A549 (cell line): ENCODE results near the gene UBL7. TPM values are rescaled to one million over a fixed set of nuclear protein-coding genes. Genes with fewer than 3 reads are reported as not detected.

ENCODE experiments used
- ATAC-seq, 2 experiments: fragments of 200-7000 bp in 1 of 2; fragments of >200 bp in 1 of 2; cut with Nextera tagmentation in 1 of 2; cut with Tn5 transposase in 1 of 2; 3 replicates each; pipeline versions ENCODE4 v1.8.0 to v1.9.1; 2018 to 2020; ENCODE audit warnings: mild to moderate bottlenecking in 1 of 2, moderate library complexity in 1 of 2
- CTCF ChIA-PET: fragments of 300-600 bp; sonication (Branson Sonifier 250); formaldehyde crosslinking; extraction: SDS; loops from one replicate; lab custom pipeline; 2021; ENCODE audit warnings: antibody characterized with exemption, inconsistent platforms; lab: Yijun Ruan, JAX
- POLR2A ChIA-PET: fragments of 350-600 bp; formaldehyde crosslinking; extraction: SDS; loops from one replicate; lab custom pipeline; 2021; ENCODE audit warnings: antibody characterized with exemption, inconsistent platforms; lab: Yijun Ruan, JAX
- DNase-seq, 2 experiments: peaks; one replicate each; pipeline versions ENCODE4 v3.0.0 to v3.0.0-alpha.2; 2011 to 2016; ENCODE audit warnings: low read depth in 1 of 2, low spot score in 1 of 2
- FAIRE-seq: peaks from 2 replicates; lab custom pipeline; 2011; peaks lifted over from hg19 to GRCh38; lab: Jason Lieb, UNC
- H3K27ac ChIP-seq, 2 experiments: fragments of >200 bp; sonication (Bioruptor Twin); formaldehyde crosslinking; 3 replicates each; pipeline ENCODE4 v1.5.1; 2016 to 2017
- H3K4me1 ChIP-seq: fragments of >200 bp; sonication (Bioruptor Twin); formaldehyde crosslinking; 3 replicates; pipeline ENCODE4 v1.6.1; 2016
- H3K4me2 ChIP-seq: fragments of >200 bp; sonication (Bioruptor Twin); formaldehyde crosslinking; 3 replicates; pipeline ENCODE4 v1.6.1; 2016
- H3K4me3 ChIP-seq: fragments of >200 bp; sonication (Bioruptor Twin); formaldehyde crosslinking; 3 replicates; pipeline ENCODE4 v1.5.1; 2016
- H3K9me3 ChIP-seq: fragments of >200 bp; sonication (Bioruptor Twin); formaldehyde crosslinking; 3 replicates; pipeline ENCODE4 v1.6.1; 2016
- CEBPB ChIP-seq, 2 experiments: fragments of >200 bp in 1 of 2; sonication (Bioruptor Twin) in 1 of 2; formaldehyde crosslinking in 1 of 2; IDR thresholded peaks; 2 replicates each; pipeline ENCODE4 v1.6.1; 2012 to 2016
- EHMT2 ChIP-seq: fragments of 200-600 bp; sonication (generic); IDR thresholded peaks from 2 replicates; pipeline ENCODE4 v1.6.1; 2016; ENCODE audit warnings: antibody characterized with exemption, low read depth, mild to moderate bottlenecking, moderate library complexity
- FOXS1 ChIP-seq: fragments of 250-450 bp; sonication (Bioruptor Pico); IDR thresholded peaks from 2 replicates; pipeline ENCODE4 v1.5.0; 2020; ENCODE audit warnings: mild to moderate bottlenecking, moderate library complexity
- GATA3 ChIP-seq: IDR thresholded peaks from 2 replicates; pipeline ENCODE4 v1.6.1; 2012; ENCODE audit warnings: borderline replicate concordance
- HEYL ChIP-seq: fragments of 250-450 bp; sonication (Bioruptor Pico); IDR thresholded peaks from 2 replicates; pipeline ENCODE4 v1.8.0; 2021; ENCODE audit warnings: mild to moderate bottlenecking, moderate library complexity
- KDM1A ChIP-seq: fragments of 200-600 bp; sonication (generic); IDR thresholded peaks from 2 replicates; pipeline ENCODE4 v1.6.1; 2016; ENCODE audit warnings: low read depth, mild to moderate bottlenecking
- MAFK ChIP-seq: fragments of 450-650 bp; IDR thresholded peaks from 2 replicates; pipeline ENCODE4 v1.6.1; 2014; ENCODE audit not compliant: partially characterized antibody
- MAZ ChIP-seq: fragments of 150-350 bp; IDR thresholded peaks from 2 replicates; pipeline ENCODE4 v1.6.1; 2014; ENCODE audit warnings: antibody characterized with exemption, low read depth, low read length, borderline replicate concordance
- MYC ChIP-seq: IDR thresholded peaks from 2 replicates; pipeline ENCODE4 v1.6.1; 2012; ENCODE audit warnings: mild to moderate bottlenecking, inconsistent platforms, low read length, improper control_type of control experiment, borderline replicate concordance
- NFE2L2 ChIP-seq: fragments of 150-350 bp; conservative IDR thresholded peaks from 2 replicates; pipeline ENCODE4 v1.6.1; 2014; ENCODE audit warnings: low read length
- POLR2A ChIP-seq: IDR thresholded peaks from 2 replicates; pipeline ENCODE4 v1.6.1; 2012; ENCODE audit warnings: mild to moderate bottlenecking, low read length
- POLR2AphosphoS2 ChIP-seq: conservative IDR thresholded peaks from 2 replicates; pipeline ENCODE4 v1.6.1; 2012; ENCODE audit warnings: low read length, improper control_type of control experiment, inconsistent platforms
- RAD21 ChIP-seq, 2 experiments: fragments of >200 bp in 1 of 2; sonication (Bioruptor Twin) in 1 of 2; formaldehyde crosslinking in 1 of 2; IDR thresholded peaks in 1 of 2; conservative IDR thresholded peaks in 1 of 2; 2 replicates in 1 of 2; 3 replicates in 1 of 2; pipeline ENCODE4 v1.6.1; 2012 to 2018; ENCODE audit warnings: inconsistent platforms in 1 of 2
- RCOR1 ChIP-seq: fragments of 150-350 bp; IDR thresholded peaks from 2 replicates; pipeline ENCODE4 v1.6.1; 2014; ENCODE audit warnings: antibody characterized with exemption, low read length, low read depth
- RNF2 ChIP-seq: fragments of 200-600 bp; sonication (generic); IDR thresholded peaks from 2 replicates; pipeline ENCODE4 v1.6.1; 2016; ENCODE audit warnings: low read depth, mild to moderate bottlenecking, antibody characterized with exemption, moderate library complexity, borderline replicate concordance
- SREBF2 ChIP-seq: fragments of 450-650 bp; IDR thresholded peaks from 2 replicates; pipeline ENCODE4 v1.6.1; 2014; ENCODE audit warnings: mild to moderate bottlenecking, moderate library complexity
- TFCP2L1 ChIP-seq: fragments of 250-450 bp; sonication (Bioruptor Pico); IDR thresholded peaks from 2 replicates; pipeline ENCODE4 v1.5.0; 2021; ENCODE audit warnings: mild to moderate bottlenecking
- TP53 ChIP-seq: fragments of 250-450 bp; sonication (Bioruptor Pico); IDR thresholded peaks from 2 replicates; pipeline ENCODE4 v1.5.0; 2021; ENCODE audit warnings: mild to moderate bottlenecking, moderate library complexity
- ZC3H11A ChIP-seq: fragments of 450-650 bp; IDR thresholded peaks from 2 replicates; pipeline ENCODE4 v1.6.1; 2014; ENCODE audit warnings: antibody characterized with exemption, mild to moderate bottlenecking
- ZNF302 ChIP-seq: fragments of 250-450 bp; sonication (Bioruptor Pico); IDR thresholded peaks from 2 replicates; pipeline ENCODE4 v1.9.0; 2021; ENCODE audit warnings: inconsistent platforms, mild to moderate bottlenecking, moderate library complexity
- ZSCAN20 ChIP-seq: fragments of 250-450 bp; sonication (Bioruptor Pico); IDR thresholded peaks from 2 replicates; pipeline ENCODE4 v1.8.0; 2022; ENCODE audit warnings: mild to moderate bottlenecking, moderate library complexity
- WGBS: methylation state at CpG from one replicate; pipeline ENCODE4 v1.1.6; 2017; ENCODE audit errors: missing lambda C conversion rate; 5-methylcytosine and 5-hydroxymethylcytosine counted together
- polyA plus RNA-seq, 4 experiments: library from polyadenylated mRNA; depleted of rRNA in 3 of 4; stranded (reverse); fragments of >200 nt; fragmentation: RNase III in 1 of 4; extraction: RNeasy Plus Mini Kit Qiagen cat#74134 plus additional on column Dnase treatment in 1 of 4; gene quantifications; 2 replicates in 3 of 4; 3 replicates in 1 of 4; pipeline ENCODE4 v1.2.3, GENCODE V29; 2011 to 2017
- TF ChIP-seq, protein P1 (sequence below): fragments of 200-600 bp; sonication (generic); IDR thresholded peaks from 2 replicates; pipeline ENCODE4 v1.6.1; 2016; ENCODE audit warnings: antibody characterized with exemption, mild to moderate bottlenecking, moderate library complexity
- TF ChIP-seq, protein P2 (sequence below): IDR thresholded peaks from 2 replicates; pipeline ENCODE4 v1.6.1; 2012
- TF ChIP-seq, protein P3 (sequence below): IDR thresholded peaks from 2 replicates; pipeline ENCODE4 v1.6.1; 2012; ENCODE audit warnings: low read depth, borderline replicate concordance
- TF ChIP-seq, protein P4 (sequence below): fragments of 150-350 bp; IDR thresholded peaks from 2 replicates; pipeline ENCODE4 v1.6.1; 2014; ENCODE audit warnings: low read depth, mild to moderate bottlenecking, low read length
- TF ChIP-seq, protein P5 (sequence below): fragments of >200 bp; sonication (Bioruptor Twin); formaldehyde crosslinking; IDR thresholded peaks from 3 replicates; pipeline ENCODE4 v1.6.1; 2016

UBL7 gene
- polyA plus RNA-seq, 2 of the 4 experiments (the other 2 are of a cell fraction), result 32.6 to 48.5 TPM

DNA sequence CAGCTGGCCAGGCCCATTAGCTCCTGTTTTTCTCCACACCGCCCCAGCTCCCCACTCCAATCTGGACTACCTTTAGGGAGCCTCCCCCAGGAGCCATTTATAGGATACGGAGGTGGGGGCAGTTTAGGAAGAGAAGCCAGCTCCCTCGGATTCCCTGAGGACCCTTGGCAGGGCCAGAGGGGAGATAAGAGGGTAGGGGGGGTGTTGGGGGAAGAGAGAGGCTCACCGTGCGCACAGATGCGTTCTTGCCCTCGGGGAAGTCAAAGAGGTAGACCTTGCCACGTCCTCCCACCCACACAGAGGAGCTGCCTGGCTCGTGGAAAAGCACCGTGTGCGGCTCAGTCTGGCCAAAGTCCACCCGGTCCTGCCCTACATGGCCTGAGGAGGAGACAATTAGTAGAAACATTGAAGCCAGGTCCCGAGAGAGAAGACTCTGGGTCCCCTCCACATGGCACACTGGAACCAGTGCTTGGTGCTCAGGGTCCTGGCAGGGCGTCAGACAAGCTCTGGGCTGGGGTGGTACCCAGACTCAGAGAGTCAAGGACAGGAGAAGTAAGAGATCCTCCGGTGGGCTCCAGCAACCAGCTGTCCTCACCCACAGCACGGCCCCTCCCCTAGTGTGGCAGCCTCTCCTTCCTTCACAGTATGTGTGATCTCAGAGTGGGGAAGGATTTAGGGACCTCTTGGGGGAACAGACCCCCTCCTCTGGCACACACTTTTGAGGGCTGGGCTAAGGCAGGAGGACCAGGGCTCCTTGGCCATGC, 42.2 kb downstream of the UBL7 start:
- WGBS, result 70% methylated on average over 13 of the region's 16 CpGs
- FAIRE-seq (no peak), ATAC-seq (no peak), DNase-seq (no peak)
- Histone ChIP-seq H3K9me3 (no peaks in the 10 kb centered on the region), H3K27ac (no peak overlapping the region), H3K4me1 (peaks cover 24% of the 10 kb centered on the region), H3K4me2 (no peak overlapping the region), H3K4me3 (no peak overlapping the region)
- ChIA-PET CTCF (interaction anchor here (2.8 to 36.0 kb wide), 2 partner anchors 20 to 41 kb away, joined by 14 to 681 read pairs; partner anchors contain the start of gene CYP11A1), POLR2A (no interaction called here)
- TF ChIP-seq, protein P1, sequence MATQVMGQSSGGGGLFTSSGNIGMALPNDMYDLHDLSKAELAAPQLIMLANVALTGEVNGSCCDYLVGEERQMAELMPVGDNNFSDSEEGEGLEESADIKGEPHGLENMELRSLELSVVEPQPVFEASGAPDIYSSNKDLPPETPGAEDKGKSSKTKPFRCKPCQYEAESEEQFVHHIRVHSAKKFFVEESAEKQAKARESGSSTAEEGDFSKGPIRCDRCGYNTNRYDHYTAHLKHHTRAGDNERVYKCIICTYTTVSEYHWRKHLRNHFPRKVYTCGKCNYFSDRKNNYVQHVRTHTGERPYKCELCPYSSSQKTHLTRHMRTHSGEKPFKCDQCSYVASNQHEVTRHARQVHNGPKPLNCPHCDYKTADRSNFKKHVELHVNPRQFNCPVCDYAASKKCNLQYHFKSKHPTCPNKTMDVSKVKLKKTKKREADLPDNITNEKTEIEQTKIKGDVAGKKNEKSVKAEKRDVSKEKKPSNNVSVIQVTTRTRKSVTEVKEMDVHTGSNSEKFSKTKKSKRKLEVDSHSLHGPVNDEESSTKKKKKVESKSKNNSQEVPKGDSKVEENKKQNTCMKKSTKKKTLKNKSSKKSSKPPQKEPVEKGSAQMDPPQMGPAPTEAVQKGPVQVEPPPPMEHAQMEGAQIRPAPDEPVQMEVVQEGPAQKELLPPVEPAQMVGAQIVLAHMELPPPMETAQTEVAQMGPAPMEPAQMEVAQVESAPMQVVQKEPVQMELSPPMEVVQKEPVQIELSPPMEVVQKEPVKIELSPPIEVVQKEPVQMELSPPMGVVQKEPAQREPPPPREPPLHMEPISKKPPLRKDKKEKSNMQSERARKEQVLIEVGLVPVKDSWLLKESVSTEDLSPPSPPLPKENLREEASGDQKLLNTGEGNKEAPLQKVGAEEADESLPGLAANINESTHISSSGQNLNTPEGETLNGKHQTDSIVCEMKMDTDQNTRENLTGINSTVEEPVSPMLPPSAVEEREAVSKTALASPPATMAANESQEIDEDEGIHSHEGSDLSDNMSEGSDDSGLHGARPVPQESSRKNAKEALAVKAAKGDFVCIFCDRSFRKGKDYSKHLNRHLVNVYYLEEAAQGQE, result no peak
- TF ChIP-seq MAZ, result no peak
- TF ChIP-seq POLR2AphosphoS2, result no peak
- TF ChIP-seq TFCP2L1, result no peak
- TF ChIP-seq CEBPB (IDR thresholded peaks at IDR 0.05), result no peak
- no peak for TF ChIP-seq MYC
- TF ChIP-seq RAD21 (conservative IDR thresholded peaks at IDR 0.05 in 1 of 2, IDR thresholded peaks at IDR 0.05 in 1 of 2), result no peak
- no peak for TF ChIP-seq TP53 (CRISPR knock-in tag)

DNA sequence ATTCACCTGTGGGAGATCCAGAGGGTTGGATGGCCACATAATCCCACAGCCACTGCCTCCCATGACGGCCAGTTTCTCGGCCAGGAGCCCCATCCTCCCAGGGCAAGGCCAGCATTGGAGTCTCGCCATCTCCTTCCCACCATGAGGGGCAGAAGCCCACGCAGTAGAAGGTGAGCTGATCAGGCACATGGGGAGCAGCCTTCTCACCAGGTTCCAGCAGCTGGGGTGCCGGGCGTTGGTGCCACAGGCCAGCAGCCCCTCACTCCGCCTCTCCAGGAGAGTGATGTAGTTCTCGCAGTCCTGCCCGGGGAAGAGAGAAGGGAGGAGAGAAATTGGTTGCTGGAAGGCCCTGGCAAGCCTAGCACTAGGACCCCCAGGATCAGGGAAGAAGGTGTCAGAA, 43.3 kb downstream of the UBL7 start:
- TF ChIP-seq RNF2, result no peak
- no peak for TF ChIP-seq MAFK
- TF ChIP-seq, protein P2, sequence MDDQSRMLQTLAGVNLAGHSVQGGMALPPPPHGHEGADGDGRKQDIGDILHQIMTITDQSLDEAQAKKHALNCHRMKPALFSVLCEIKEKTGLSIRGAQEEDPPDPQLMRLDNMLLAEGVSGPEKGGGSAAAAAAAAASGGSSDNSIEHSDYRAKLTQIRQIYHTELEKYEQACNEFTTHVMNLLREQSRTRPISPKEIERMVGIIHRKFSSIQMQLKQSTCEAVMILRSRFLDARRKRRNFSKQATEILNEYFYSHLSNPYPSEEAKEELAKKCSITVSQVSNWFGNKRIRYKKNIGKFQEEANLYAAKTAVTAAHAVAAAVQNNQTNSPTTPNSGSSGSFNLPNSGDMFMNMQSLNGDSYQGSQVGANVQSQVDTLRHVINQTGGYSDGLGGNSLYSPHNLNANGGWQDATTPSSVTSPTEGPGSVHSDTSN, result no peak
- TF ChIP-seq GATA3, result no peak
- no peak for TF ChIP-seq ZSCAN20 (CRISPR knock-in tag)
- TF ChIP-seq SREBF2, result no peak
- TF ChIP-seq, protein P3, sequence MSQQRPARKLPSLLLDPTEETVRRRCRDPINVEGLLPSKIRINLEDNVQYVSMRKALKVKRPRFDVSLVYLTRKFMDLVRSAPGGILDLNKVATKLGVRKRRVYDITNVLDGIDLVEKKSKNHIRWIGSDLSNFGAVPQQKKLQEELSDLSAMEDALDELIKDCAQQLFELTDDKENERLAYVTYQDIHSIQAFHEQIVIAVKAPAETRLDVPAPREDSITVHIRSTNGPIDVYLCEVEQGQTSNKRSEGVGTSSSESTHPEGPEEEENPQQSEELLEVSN, result no peak
- no peak for TF ChIP-seq ZC3H11A
- no peak for TF ChIP-seq HEYL (CRISPR knock-in tag)
- TF ChIP-seq RCOR1, result no peak
- TF ChIP-seq KDM1A, result no peak
- TF ChIP-seq NFE2L2, result no peak
- TF ChIP-seq FOXS1 (CRISPR knock-in tag), result no peak
- no peak for TF ChIP-seq EHMT2
- no peak for TF ChIP-seq ZNF302 (CRISPR knock-in tag)
- TF ChIP-seq, protein P4, sequence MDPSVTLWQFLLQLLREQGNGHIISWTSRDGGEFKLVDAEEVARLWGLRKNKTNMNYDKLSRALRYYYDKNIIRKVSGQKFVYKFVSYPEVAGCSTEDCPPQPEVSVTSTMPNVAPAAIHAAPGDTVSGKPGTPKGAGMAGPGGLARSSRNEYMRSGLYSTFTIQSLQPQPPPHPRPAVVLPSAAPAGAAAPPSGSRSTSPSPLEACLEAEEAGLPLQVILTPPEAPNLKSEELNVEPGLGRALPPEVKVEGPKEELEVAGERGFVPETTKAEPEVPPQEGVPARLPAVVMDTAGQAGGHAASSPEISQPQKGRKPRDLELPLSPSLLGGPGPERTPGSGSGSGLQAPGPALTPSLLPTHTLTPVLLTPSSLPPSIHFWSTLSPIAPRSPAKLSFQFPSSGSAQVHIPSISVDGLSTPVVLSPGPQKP, result no peak
- TF ChIP-seq MYC, result no peak
- TF ChIP-seq, protein P5, sequence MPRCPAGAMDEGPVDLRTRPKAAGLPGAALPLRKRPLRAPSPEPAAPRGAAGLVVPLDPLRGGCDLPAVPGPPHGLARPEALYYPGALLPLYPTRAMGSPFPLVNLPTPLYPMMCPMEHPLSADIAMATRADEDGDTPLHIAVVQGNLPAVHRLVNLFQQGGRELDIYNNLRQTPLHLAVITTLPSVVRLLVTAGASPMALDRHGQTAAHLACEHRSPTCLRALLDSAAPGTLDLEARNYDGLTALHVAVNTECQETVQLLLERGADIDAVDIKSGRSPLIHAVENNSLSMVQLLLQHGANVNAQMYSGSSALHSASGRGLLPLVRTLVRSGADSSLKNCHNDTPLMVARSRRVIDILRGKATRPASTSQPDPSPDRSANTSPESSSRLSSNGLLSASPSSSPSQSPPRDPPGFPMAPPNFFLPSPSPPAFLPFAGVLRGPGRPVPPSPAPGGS, result no peak
- no peak for TF ChIP-seq POLR2A
- DNase-seq (no peak), ATAC-seq (no peak), FAIRE-seq (no peak)
- H3K9me3 ChIP-seq, result no peaks in the 10 kb centered on the region
- peaks cover 14% of the 10 kb centered on the region for H3K4me1 ChIP-seq
- 94% methylated on average over 5 of the region's 9 CpGs for WGBS
- no peak overlapping the region for H3K4me3 ChIP-seq
- no peak overlapping the region for H3K4me2 ChIP-seq
- ChIA-PET POLR2A (no interaction called here), CTCF (interaction anchor here (36.0 kb wide), 1 partner anchor 39 kb away, joined by 681 read pairs; the partner anchor contains the start of gene CYP11A1)
- H3K27ac ChIP-seq, result no peak overlapping the region
